KG1 (cell line): Measurements from ENCODE around the gene NBPF3.
"Not testable (repeated sequence)": the region's sequence is repeated elsewhere in the genome, so short reads cannot be mapped to it uniquely, and the experiment has no call there.

ENCODE experiments used
- DNase-seq: peaks from one replicate; lab custom pipeline; 2025; lab: John Stamatoyannopoulos, UW

The NBPF3 gene

GRCh38 chr1:21438646-21439312, 1.2 kb upstream of the NBPF3 start:
- DNase-seq = not testable (repeated sequence)

- no peak for DNase-seq
Measured at GRCh38 chr1:21439345-21439720, 604 bp upstream of the NBPF3 start.

- not testable (repeated sequence) for DNase-seq
Measured at GRCh38 chr1:21440630-21441125, 741 bp downstream of the NBPF3 start.

- not testable (repeated sequence) for DNase-seq
Measured at GRCh38 chr1:21446647-21447046, 6.7 kb downstream of the NBPF3 start.

- no peak for DNase-seq
Measured at GRCh38 chr1:21447311-21447710, 7.4 kb downstream of the NBPF3 start.

- no peak for DNase-seq
Measured at GRCh38 chr1:21449906-21450305, 10.0 kb downstream of the NBPF3 start.

- no peak for DNase-seq
Measured at GRCh38 chr1:21451212-21451611, 11.3 kb downstream of the NBPF3 start.

GRCh38 chr1:21451981-21452411, 12.1 kb downstream of the NBPF3 start:
- DNase-seq = no peak

GRCh38 chr1:21453964-21454614, 14.2 kb downstream of the NBPF3 start:
- DNase-seq = not testable (repeated sequence)

- not testable (repeated sequence) for DNase-seq
Measured at GRCh38 chr1:21454904-21455303, 15.0 kb downstream of the NBPF3 start.

- no peak for DNase-seq
Measured at GRCh38 chr1:21457654-21458053, 17.7 kb downstream of the NBPF3 start.

GRCh38 chr1:21465127-21465526, 25.2 kb downstream of the NBPF3 start:
- not testable (repeated sequence) for DNase-seq

- DNase-seq = not testable (repeated sequence)
Measured at GRCh38 chr1:21467946-21468345, 28.0 kb downstream of the NBPF3 start.

GRCh38 chr1:21468599-21468998, 28.7 kb downstream of the NBPF3 start:
- DNase-seq = no peak

- no peak for DNase-seq
Measured at GRCh38 chr1:21469581-21469980, 29.6 kb downstream of the NBPF3 start.

- DNase-seq = no peak
Measured at GRCh38 chr1:21472861-21473260, 32.9 kb downstream of the NBPF3 start.

- DNase-seq = no peak
Measured at GRCh38 chr1:21478356-21478755, 38.4 kb downstream of the NBPF3 start.

GRCh38 chr1:21483881-21484280, 43.9 kb downstream of the NBPF3 start:
- DNase-seq = not testable (repeated sequence)

- no peak for DNase-seq
Measured at GRCh38 chr1:21489146-21489545, 49.2 kb downstream of the NBPF3 start.

GRCh38 chr1:21490774-21491487, 51.0 kb downstream of the NBPF3 start:
- no peak for DNase-seq

- DNase-seq = no peak
Measured at GRCh38 chr1:21491488-21492355, 51.8 kb downstream of the NBPF3 start.

GRCh38 chr1:21492356-21492625, 52.4 kb downstream of the NBPF3 start:
- DNase-seq = no peak
